ENCODE measurements around the gene ISM2.

Gene ISM2

DNA sequence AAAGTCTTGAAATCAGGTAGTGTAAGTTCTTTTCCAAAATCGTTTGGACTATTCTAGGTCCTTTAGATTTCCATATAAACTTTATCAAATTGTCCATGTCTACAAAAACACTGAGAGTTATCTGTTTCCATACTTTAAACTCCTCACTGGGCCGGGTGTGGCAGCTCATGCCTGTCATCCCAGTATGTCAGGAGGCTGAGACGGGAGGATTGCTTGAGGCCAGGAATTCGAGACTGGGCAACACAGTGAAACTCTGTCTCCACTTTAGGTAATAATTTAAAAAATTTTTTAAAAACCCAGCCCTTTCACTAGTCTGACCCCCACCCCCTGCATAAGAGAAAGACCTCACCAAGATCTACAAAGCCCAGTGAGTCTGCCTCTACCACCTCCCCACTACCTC is 6.4 kb upstream of the ISM2 start:
- peaks cover 29% of the 10 kb centered on the region; the same call in 1 of the 2 replicates for H3K36me3 ChIP-seq (ENCODE audit: insufficient read depth, low read length)
- TF ChIP-seq, protein P1, sequence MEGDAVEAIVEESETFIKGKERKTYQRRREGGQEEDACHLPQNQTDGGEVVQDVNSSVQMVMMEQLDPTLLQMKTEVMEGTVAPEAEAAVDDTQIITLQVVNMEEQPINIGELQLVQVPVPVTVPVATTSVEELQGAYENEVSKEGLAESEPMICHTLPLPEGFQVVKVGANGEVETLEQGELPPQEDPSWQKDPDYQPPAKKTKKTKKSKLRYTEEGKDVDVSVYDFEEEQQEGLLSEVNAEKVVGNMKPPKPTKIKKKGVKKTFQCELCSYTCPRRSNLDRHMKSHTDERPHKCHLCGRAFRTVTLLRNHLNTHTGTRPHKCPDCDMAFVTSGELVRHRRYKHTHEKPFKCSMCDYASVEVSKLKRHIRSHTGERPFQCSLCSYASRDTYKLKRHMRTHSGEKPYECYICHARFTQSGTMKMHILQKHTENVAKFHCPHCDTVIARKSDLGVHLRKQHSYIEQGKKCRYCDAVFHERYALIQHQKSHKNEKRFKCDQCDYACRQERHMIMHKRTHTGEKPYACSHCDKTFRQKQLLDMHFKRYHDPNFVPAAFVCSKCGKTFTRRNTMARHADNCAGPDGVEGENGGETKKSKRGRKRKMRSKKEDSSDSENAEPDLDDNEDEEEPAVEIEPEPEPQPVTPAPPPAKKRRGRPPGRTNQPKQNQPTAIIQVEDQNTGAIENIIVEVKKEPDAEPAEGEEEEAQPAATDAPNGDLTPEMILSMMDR (IDR thresholded peaks at IDR 0.05; ENCODE audit: low read length): no peak
- TF ChIP-seq EZH2 (IDR thresholded peaks at IDR 0.05; ENCODE audit: borderline replicate concordance, low read length): no peak
- no peak overlapping the region for H2AFZ ChIP-seq (ENCODE audit: low read length)
- H3K27ac ChIP-seq (ENCODE audit: low read depth, low read length, poor library complexity, severe bottlenecking): no peak overlapping the region
- H3K79me2 ChIP-seq (ENCODE audit: insufficient read depth, low read length): no peaks in the 10 kb centered on the region
- H4K20me1 ChIP-seq (ENCODE audit: insufficient read depth, low read length): no peaks in the 10 kb centered on the region
- no peaks in the 10 kb centered on the region for H3K9me3 ChIP-seq (ENCODE audit: low read length)
- no peaks in the 10 kb centered on the region for H3K27me3 ChIP-seq (ENCODE audit: insufficient read depth, low read length)
- no peaks in the 10 kb centered on the region for H3K4me1 ChIP-seq (ENCODE audit: insufficient read depth, low read length, severe bottlenecking)
- H3K9me2 ChIP-seq (ENCODE audit: low read depth, low read length): no peaks in the 10 kb centered on the region
- no peak overlapping the region for H3K4me2 ChIP-seq (ENCODE audit: low read length)
- H3F3A ChIP-seq (ENCODE audit: insufficient read depth, low read length): no peaks in the 10 kb centered on the region
- no peak overlapping the region for H3K4me3 ChIP-seq (ENCODE audit: low read depth, low read length, poor library complexity, severe bottlenecking)
- no peak overlapping the region for H3K9ac ChIP-seq (ENCODE audit: low read length)

DNA sequence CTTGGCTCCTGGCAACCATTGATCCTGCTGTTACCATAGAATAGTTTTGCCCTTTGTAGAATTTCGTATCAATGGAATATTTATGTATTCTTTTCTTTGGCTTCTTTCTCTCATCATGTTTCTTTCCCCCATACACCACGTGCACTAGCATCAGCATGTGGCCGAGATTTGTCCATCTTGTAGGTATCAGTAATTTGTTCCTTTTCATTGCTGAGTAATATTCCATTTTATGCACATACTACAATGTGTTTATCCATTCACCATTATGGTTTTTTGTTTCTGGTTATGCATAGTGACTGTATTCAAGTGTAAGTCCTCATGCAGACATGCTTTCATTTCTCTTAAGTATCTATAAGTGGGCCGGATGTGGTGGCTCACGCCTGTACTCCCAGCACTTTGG is 4.5 kb upstream of the ISM2 start:
- Histone ChIP-seq H3K4me1 (ENCODE audit: insufficient read depth, low read length, severe bottlenecking) (peaks cover 16% of the 10 kb centered on the region), H3K36me3 (ENCODE audit: insufficient read depth, low read length) (peaks cover 11% of the 10 kb centered on the region; the same call in 1 of the 2 replicates), H3K27me3 (ENCODE audit: insufficient read depth, low read length) (no peaks in the 10 kb centered on the region), H3K9ac (ENCODE audit: low read length) (no peak overlapping the region), H3K9me3 (ENCODE audit: low read length) (no peaks in the 10 kb centered on the region), H3K9me2 (ENCODE audit: low read depth, low read length) (no peaks in the 10 kb centered on the region), H2AFZ (ENCODE audit: low read length) (no peak overlapping the region), H4K20me1 (ENCODE audit: insufficient read depth, low read length) (no peaks in the 10 kb centered on the region), H3K4me3 (ENCODE audit: low read depth, low read length, poor library complexity, severe bottlenecking) (no peak overlapping the region), H3F3A (ENCODE audit: insufficient read depth, low read length) (no peaks in the 10 kb centered on the region), H3K79me2 (ENCODE audit: insufficient read depth, low read length) (no peaks in the 10 kb centered on the region), H3K4me2 (ENCODE audit: low read length) (no peak overlapping the region), H3K27ac (ENCODE audit: low read depth, low read length, poor library complexity, severe bottlenecking) (no peak overlapping the region)
- TF ChIP-seq, protein P1 (IDR thresholded peaks at IDR 0.05; ENCODE audit: low read length): no peak
- TF ChIP-seq EZH2 (IDR thresholded peaks at IDR 0.05; ENCODE audit: borderline replicate concordance, low read length): no peak

DNA sequence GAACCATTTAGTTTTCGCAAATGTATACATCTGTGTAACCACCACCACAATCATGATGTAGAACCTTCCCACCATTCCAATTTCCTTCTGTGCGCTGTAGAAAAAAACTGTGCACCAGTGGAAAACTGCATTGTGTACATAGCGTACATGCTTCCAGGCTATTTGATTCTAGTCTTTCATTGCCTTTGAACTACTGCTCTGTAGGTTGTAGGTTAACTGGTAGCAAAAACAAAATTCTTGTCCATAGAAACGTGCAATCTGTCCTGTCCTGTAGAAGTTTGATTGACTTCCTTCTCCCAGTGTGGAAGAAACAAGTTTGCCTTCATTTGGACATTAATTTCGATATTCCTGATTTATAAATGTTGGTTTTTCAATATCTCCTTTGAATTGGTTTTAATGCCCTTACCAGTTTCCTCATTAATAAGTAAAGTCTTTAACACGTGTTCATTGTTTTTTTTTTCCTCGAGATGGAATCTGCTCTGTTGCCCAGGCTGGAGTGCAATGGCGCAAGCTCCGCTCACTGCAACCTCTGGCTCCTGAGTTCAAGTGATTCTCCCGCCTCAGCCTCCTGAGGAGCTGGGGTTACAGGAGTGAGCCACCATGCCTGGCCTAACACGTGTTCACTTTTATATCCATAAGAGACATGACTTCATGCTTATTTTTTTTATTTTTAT is 3.6 kb upstream of the ISM2 start:
- H3K27ac ChIP-seq (ENCODE audit: low read depth, low read length, poor library complexity, severe bottlenecking): no peak overlapping the region
- H3K4me1 ChIP-seq (ENCODE audit: insufficient read depth, low read length, severe bottlenecking): peaks cover 20% of the 10 kb centered on the region
- no peak for TF ChIP-seq EZH2 (IDR thresholded peaks at IDR 0.05; ENCODE audit: borderline replicate concordance, low read length)
- TF ChIP-seq, protein P1 (IDR thresholded peaks at IDR 0.05; ENCODE audit: low read length): no peak
- H3K9me2 ChIP-seq (ENCODE audit: low read depth, low read length): no peaks in the 10 kb centered on the region
- no peak overlapping the region for H3K4me2 ChIP-seq (ENCODE audit: low read length)
- no peaks in the 10 kb centered on the region for H3K9me3 ChIP-seq (ENCODE audit: low read length)
- no peaks in the 10 kb centered on the region for H3K27me3 ChIP-seq (ENCODE audit: insufficient read depth, low read length)
- H3K79me2 ChIP-seq (ENCODE audit: insufficient read depth, low read length): no peaks in the 10 kb centered on the region
- H3K4me3 ChIP-seq (ENCODE audit: low read depth, low read length, poor library complexity, severe bottlenecking): no peak overlapping the region
- H3K9ac ChIP-seq (ENCODE audit: low read length): no peak overlapping the region
- H2AFZ ChIP-seq (ENCODE audit: low read length): no peak overlapping the region
- H3K36me3 ChIP-seq (ENCODE audit: insufficient read depth, low read length): 0 out of 2 replicates have a peak, but pooled peaks cover 2% of the 10 kb centered on the region
- H3F3A ChIP-seq (ENCODE audit: insufficient read depth, low read length): no peaks in the 10 kb centered on the region
- no peaks in the 10 kb centered on the region for H4K20me1 ChIP-seq (ENCODE audit: insufficient read depth, low read length)

Measured in OCI-LY1 (cell line).